Limb (tissue), 2 donors: ENCODE results near the gene CRB3.
A peak's percentile ranks its signal among the peaks of the same experiment; 100 is the strongest.

ENCODE experiments used
- DNase-seq, 2 donors: peaks; one replicate each; pipeline ENCODE4 v3.0.0-alpha.2; 2016; ENCODE audit errors: extremely low spot score in 2 of 2

Gene CRB3

GRCh38 chr19:6465663-6466062 is 1.6 kb downstream of the CRB3 start:
- no peak for DNase-seq

GRCh38 chr19:6466526-6467248 is 2.6 kb downstream of the CRB3 start:
- DNase-seq = no peak

- DNase-seq = no peak
Measured at GRCh38 chr19:6467384-6467783, 3.3 kb downstream of the CRB3 start.

- no peak for DNase-seq
Measured at GRCh38 chr19:6470173-6470572, 6.1 kb downstream of the CRB3 start.

GRCh38 chr19:6471076-6471475 is 7.0 kb downstream of the CRB3 start:
- DNase-seq = no peak

- DNase-seq = no peak
Measured at GRCh38 chr19:6472713-6473112, 8.6 kb downstream of the CRB3 start.

- no peak for DNase-seq
Measured at GRCh38 chr19:6473647-6474046, 9.6 kb downstream of the CRB3 start.

- DNase-seq = no peak
Measured at GRCh38 chr19:6475321-6476108, 11.4 kb downstream of the CRB3 start.

- DNase-seq = peak; percentile 5 to 70
Measured at GRCh38 chr19:6476155-6476895, 12.3 kb downstream of the CRB3 start.

- DNase-seq = no peak
Measured at GRCh38 chr19:6476896-6477431, 12.9 kb downstream of the CRB3 start.

GRCh38 chr19:6478815-6479214 is 14.7 kb downstream of the CRB3 start:
- no peak for DNase-seq

GRCh38 chr19:6479836-6480398 is 15.8 kb downstream of the CRB3 start:
- DNase-seq = no peak

GRCh38 chr19:6480848-6481415 is 16.9 kb downstream of the CRB3 start:
- no peak for DNase-seq

- DNase-seq = no peak
Measured at GRCh38 chr19:6481541-6482342, 17.7 kb downstream of the CRB3 start, which contains the start of gene DENND1C. Gene DENND1C (minus strand): TSS chr19:6481787. CDS start chr19:6481695, 92 bp downstream.

GRCh38 chr19:6482343-6482686 is 18.2 kb downstream of the CRB3 start:
- DNase-seq = no peak

GRCh38 chr19:6483235-6483634 is 19.2 kb downstream of the CRB3 start:
- no peak for DNase-seq

GRCh38 chr19:6484230-6484629 is 20.2 kb downstream of the CRB3 start:
- no peak for DNase-seq

- no peak for DNase-seq
Measured at GRCh38 chr19:6484831-6485230, 20.8 kb downstream of the CRB3 start.

GRCh38 chr19:6489278-6490061 is 25.4 kb downstream of the CRB3 start:
- no peak for DNase-seq

GRCh38 chr19:6490134-6490533 is 26.1 kb downstream of the CRB3 start:
- DNase-seq = no peak
